ENCODE data around the gene PROX1. TPM values are rescaled to one million over a fixed set of nuclear protein-coding genes. Genes with fewer than 3 reads are reported as not detected.

PROX1 gene
- total RNA-seq, 1 donor from 2014 or later: 23.9 TPM

GRCh38 chr1:213972141-213972540 lies 15.6 kb upstream of the PROX1 start:
- TF ChIP-seq CTCF (conservative IDR thresholded peaks at IDR 0.05): no peak
- no peak overlapping the region for H3K4me3 Mint-ChIP-seq
- no peak for DNase-seq (ENCODE audit: extremely low spot score, unreplicated experiment)
- H3K27ac Mint-ChIP-seq: no peak overlapping the region
- no peaks in the 10 kb centered on the region for H3K36me3 Mint-ChIP-seq
- no peaks in the 10 kb centered on the region for H3K9me3 Mint-ChIP-seq
- peaks cover 42% of the 10 kb centered on the region for H3K27me3 Mint-ChIP-seq
- H3K4me1 Mint-ChIP-seq (ENCODE audit: unreplicated experiment): peaks cover 20% of the 10 kb centered on the region

DNA sequence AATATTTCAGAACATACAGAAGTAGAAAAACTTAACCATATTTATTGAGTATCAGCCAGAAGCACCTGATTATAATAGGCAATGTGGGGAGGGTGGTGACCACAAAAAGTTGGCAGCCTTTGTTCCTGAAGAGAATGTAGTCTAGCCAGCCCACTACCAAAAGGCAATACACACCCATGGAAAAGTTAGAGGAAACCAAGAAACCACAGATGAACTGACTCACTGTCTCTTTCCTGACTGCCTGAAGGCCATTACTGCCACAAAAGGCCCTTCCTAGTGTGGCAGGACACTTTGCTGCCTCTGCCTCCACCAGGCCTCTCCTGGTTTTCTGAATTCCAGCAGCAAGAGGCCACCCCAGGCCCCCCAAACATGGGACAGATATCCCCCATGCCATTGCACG lies 14.6 kb upstream of the PROX1 start:
- Mint-ChIP-seq H3K9me3 (no peaks in the 10 kb centered on the region), H3K36me3 (no peaks in the 10 kb centered on the region), H3K27me3 (peaks cover 52% of the 10 kb centered on the region), H3K27ac (no peak overlapping the region), H3K4me1 (ENCODE audit: unreplicated experiment) (peaks cover 28% of the 10 kb centered on the region), H3K4me3 (no peak overlapping the region)
- TF ChIP-seq CTCF (conservative IDR thresholded peaks at IDR 0.05): no peak
- no peak for DNase-seq (ENCODE audit: extremely low spot score, unreplicated experiment)

DNA sequence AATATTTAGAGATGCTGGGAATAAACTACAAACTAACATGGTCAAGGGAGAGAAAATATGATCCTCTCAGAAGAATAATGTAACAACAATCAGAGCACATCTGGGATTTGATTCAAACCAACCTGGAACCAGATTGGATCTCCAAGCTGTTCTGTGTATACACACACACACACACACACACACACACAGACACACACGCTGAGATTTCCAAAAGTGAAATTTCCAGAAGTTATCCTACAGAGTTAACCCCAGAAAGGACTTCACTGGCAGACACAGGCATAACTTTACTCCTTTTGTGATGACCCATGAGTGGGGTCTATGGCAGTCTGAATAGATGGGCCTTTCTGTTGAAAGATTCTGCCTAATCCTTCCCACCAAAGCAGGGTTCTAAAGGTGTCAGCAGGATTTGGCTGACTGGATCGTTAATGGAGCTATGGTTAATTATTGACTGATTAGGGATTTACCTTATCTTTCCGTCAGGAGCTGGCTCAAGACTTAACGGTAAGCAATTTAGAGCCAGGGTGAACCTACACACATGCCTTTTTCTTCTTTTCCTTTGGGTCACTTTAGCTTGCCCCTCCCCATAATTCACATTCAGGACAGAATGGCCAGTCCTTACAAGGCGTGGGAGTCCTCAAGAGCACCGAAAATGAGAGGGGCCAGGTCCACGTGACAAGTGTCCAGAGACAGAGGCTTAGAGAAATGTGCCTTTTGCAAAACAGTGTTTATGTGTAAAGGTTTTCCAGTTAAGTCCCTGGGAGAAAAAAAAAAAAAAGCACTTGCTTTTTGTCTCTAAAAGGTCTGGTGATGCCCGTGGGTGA lies 10.9 kb upstream of the PROX1 start:
- no peak for DNase-seq (ENCODE audit: extremely low spot score, unreplicated experiment)
- Mint-ChIP-seq H3K4me3 (peak overlapping the region; percentile 48), H3K9me3 (no peaks in the 10 kb centered on the region), H3K36me3 (no peaks in the 10 kb centered on the region), H3K4me1 (ENCODE audit: unreplicated experiment) (peaks cover 25% of the 10 kb centered on the region), H3K27ac (no peak overlapping the region), H3K27me3 (peaks cover 74% of the 10 kb centered on the region)
- no peak for TF ChIP-seq CTCF (conservative IDR thresholded peaks at IDR 0.05)

- no peak overlapping the region for H3K4me3 Mint-ChIP-seq
- peaks cover 27% of the 10 kb centered on the region for H3K4me1 Mint-ChIP-seq (ENCODE audit: unreplicated experiment)
- H3K27me3 Mint-ChIP-seq: peaks cover 74% of the 10 kb centered on the region
- no peak overlapping the region for H3K27ac Mint-ChIP-seq
- TF ChIP-seq CTCF (conservative IDR thresholded peaks at IDR 0.05): no peak
- no peaks in the 10 kb centered on the region for H3K36me3 Mint-ChIP-seq
- no peaks in the 10 kb centered on the region for H3K9me3 Mint-ChIP-seq
- DNase-seq (ENCODE audit: extremely low spot score, unreplicated experiment): no peak
Measured at GRCh38 chr1:213977486-213977842, 10.3 kb upstream of the PROX1 start.

DNA sequence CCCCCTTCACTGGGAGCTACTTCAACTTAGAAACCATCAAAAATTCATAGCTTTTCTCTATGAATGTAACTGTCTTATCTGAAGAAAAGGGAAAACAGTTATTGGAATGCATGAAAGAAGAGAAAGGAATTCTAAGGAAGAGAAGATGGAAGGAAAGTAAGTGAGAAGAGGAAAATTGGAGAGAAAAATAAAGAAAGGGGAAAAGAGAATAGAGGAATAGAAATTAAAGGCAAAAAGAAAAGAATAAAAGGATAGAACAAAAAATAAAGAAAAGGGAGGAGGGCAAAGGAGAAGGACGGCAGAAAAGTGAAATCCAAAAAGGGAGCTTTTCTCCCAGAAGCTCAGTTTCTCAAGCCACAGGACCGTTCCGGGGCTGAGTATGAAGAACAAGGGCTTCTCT lies 9.9 kb upstream of the PROX1 start:
- H3K27ac Mint-ChIP-seq: no peak overlapping the region
- H3K4me3 Mint-ChIP-seq: no peak overlapping the region
- no peak for TF ChIP-seq CTCF (conservative IDR thresholded peaks at IDR 0.05)

More for the DNA sequence above, 9.9 kb upstream of the PROX1 start:
- DNase-seq (ENCODE audit: extremely low spot score, unreplicated experiment): no peak
- H3K9me3 Mint-ChIP-seq: no peaks in the 10 kb centered on the region
- peaks cover 71% of the 10 kb centered on the region for H3K27me3 Mint-ChIP-seq
- H3K4me1 Mint-ChIP-seq (ENCODE audit: unreplicated experiment): peaks cover 27% of the 10 kb centered on the region
- no peaks in the 10 kb centered on the region for H3K36me3 Mint-ChIP-seq
